HG02981 (cell line): ENCODE data around the gene FAM98C.

Experiments used
- ATAC-seq: cut with Tn5 transposase; IDR thresholded peaks from one replicate; pipeline ENCODE4 v1.9.1; 2021; ENCODE audit warnings: mild to moderate bottlenecking, moderate library complexity; ENCODE audit not compliant: unreplicated experiment

The FAM98C gene

GRCh38 chr19:38452430-38453366 lies 49.8 kb downstream of the FAM98C start:
- ATAC-seq: no peak

DNA sequence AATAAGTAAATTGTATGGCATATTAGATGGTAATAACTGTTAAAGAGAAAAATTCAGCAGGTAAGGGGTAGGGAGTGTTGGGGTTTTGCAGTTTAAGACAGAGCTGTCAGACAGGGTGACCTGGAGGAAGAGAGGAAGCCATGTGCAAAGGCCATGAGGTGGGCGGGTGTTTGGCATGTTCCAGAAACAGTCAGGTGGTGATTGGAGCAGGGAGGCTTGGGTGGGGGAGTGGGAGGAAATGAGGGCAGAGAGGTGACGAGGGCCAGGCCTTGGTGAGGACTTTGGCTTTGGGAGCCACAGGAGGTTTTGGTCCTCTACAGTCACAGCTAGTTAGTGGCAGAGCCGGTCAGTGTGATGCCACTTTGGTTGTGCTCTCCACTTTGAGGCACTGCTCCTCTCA lies 50.7 kb downstream of the FAM98C start:
- no peak for ATAC-seq

GRCh38 chr19:38455031-38455430 lies 52.1 kb downstream of the FAM98C start:
- ATAC-seq: no peak

DNA sequence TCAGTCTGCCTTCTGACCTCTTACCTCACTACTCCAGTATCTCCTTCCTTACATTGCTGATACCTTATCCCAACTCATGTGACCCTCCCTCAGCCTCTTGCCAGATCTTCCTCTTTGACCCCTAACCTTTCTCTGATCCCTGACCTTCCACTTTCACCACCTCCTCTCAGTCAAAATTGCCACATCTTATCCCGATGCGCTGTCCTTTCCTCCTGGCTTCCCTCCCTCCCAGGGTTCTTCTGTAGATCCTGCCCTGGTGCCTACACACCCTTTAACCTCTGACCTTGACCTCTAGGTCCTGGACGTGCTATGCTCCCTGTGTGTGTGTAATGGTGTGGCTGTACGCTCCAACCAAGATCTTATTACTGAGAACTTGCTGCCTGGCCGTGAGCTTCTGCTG lies 54.3 kb downstream of the FAM98C start:
- no peak for ATAC-seq

DNA sequence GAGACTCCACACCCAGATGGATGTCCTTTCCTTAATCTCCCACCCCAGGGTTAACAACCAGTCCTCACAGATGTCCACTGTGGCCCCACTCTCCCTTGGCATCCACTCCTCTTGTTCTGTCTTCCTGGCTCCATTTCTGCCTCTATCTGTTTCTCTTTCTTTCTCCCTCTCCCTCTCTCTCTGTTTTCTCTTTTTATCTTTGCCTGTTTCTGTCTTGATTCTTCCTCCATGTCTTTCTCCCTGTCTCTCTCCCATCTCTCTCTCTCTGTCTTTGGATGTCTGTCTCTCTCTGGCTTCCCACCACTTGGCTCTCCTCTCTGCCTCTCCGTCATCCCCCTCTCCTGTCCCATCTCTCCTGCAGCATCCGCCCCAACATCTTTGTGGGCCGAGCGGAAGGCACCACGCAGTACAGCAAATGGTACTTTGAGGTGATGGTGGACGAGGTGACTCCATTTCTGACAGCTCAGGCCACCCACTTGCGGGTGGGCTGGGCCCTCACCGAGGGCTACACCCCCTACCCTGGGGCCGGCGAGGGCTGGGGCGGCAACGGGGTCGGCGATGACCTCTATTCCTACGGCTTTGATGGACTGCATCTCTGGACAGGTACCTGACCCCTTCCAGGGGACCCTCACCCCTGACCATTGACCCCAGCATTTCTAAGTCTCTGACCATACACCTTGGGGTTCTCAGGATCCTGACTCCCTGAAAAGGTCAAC lies 55.0 kb downstream of the FAM98C start:
- no peak for ATAC-seq
